Mesenchymal stem cell (in vitro differentiated cells and primary cell): ENCODE results near the gene OPCML.

Source experiments
- DNase-seq: peaks from one replicate; pipeline ENCODE4 v3.0.0-alpha.2; 2013
- H2AFZ ChIP-seq: one replicate; pipeline ENCODE4 v1.6.1; 2013; ENCODE audit warnings: low read depth, mild to moderate bottlenecking, control low read depth, inconsistent platforms, low read length, moderate library complexity
- H2AK5ac ChIP-seq: 2 replicates; pipeline ENCODE4 v1.6.1; 2013; ENCODE audit warnings: low read length, moderate library complexity, mild to moderate bottlenecking, inconsistent platforms; ENCODE audit not compliant: severe bottlenecking
- H2BK120ac ChIP-seq: one replicate; pipeline ENCODE4 v1.6.1; 2013; ENCODE audit warnings: low read depth, mild to moderate bottlenecking, inconsistent platforms, low read length, moderate library complexity
- H2BK12ac ChIP-seq, 2 experiments: one replicate each; pipeline ENCODE4 v1.6.1; 2013; ENCODE audit warnings: inconsistent platforms in 2 of 2, low read length in 2 of 2, mild to moderate bottlenecking in 2 of 2, moderate library complexity in 2 of 2, control low read depth in 1 of 2
- H2BK15ac ChIP-seq: one replicate; pipeline ENCODE4 v1.6.1; 2013; ENCODE audit warnings: mild to moderate bottlenecking, low read depth, inconsistent platforms; ENCODE audit not compliant: poor library complexity, severe bottlenecking
- H2BK5ac ChIP-seq: 2 replicates; pipeline ENCODE4 v1.6.1; 2013; ENCODE audit warnings: low read depth, mild to moderate bottlenecking, low read length, control low read depth, inconsistent platforms; ENCODE audit not compliant: poor library complexity, severe bottlenecking
- H3K14ac ChIP-seq, 2 experiments: one replicate each; pipeline ENCODE4 v1.6.1; 2013; ENCODE audit warnings: inconsistent platforms in 2 of 2, low read length in 2 of 2, control low read depth in 1 of 2, mild to moderate bottlenecking in 1 of 2, moderate library complexity in 1 of 2
- H3K18ac ChIP-seq, 2 experiments: one replicate each; pipeline ENCODE4 v1.6.1; 2013; ENCODE audit warnings: inconsistent platforms in 2 of 2, low read length in 2 of 2, control low read depth in 1 of 2, low read depth in 1 of 2, mild to moderate bottlenecking in 1 of 2
- H3K23ac ChIP-seq, 2 experiments: one replicate each; pipeline ENCODE4 v1.6.1; 2013; ENCODE audit warnings: inconsistent platforms in 2 of 2, low read length in 2 of 2, mild to moderate bottlenecking in 2 of 2, moderate library complexity in 2 of 2, control low read depth in 1 of 2
- H3K27ac ChIP-seq: 2 replicates; pipeline ENCODE4 v1.5.1; 2013; ENCODE audit warnings: mild to moderate bottlenecking, moderate library complexity, low read length, control low read depth, inconsistent platforms; ENCODE audit not compliant: poor library complexity, severe bottlenecking
- H3K27me3 ChIP-seq, 2 experiments: 2 replicates each; pipeline versions ENCODE4 v1.6.1 to v1.7.0; 2013; ENCODE audit warnings: low read length in 2 of 2, mild to moderate bottlenecking in 2 of 2, moderate library complexity in 2 of 2, control low read depth in 1 of 2, inconsistent platforms in 1 of 2; ENCODE audit not compliant: control insufficient read depth in 1 of 2, insufficient read depth in 1 of 2
- H3K36me3 ChIP-seq, 2 experiments: 2 replicates each; pipeline versions ENCODE4 v1.6.1 to v1.7.0; 2013; ENCODE audit warnings: low read length in 2 of 2, control low read depth in 1 of 2, inconsistent platforms in 1 of 2, low read depth in 1 of 2, mild to moderate bottlenecking in 1 of 2; ENCODE audit not compliant: insufficient read depth in 2 of 2, control insufficient read depth in 1 of 2
- H3K4ac ChIP-seq, 2 experiments: one replicate each; pipeline ENCODE4 v1.6.1; 2013; ENCODE audit warnings: inconsistent platforms in 2 of 2, low read length in 2 of 2, mild to moderate bottlenecking in 2 of 2, moderate library complexity in 2 of 2, control low read depth in 1 of 2, low read depth in 1 of 2
- H3K4me1 ChIP-seq: 2 replicates; pipeline ENCODE4 v1.6.1; 2013; ENCODE audit warnings: low read depth, low read length, control low read depth; ENCODE audit not compliant: control insufficient read depth, insufficient read depth
- H3K4me2 ChIP-seq: 2 replicates; pipeline ENCODE4 v1.6.1; 2013; ENCODE audit warnings: low read length, mild to moderate bottlenecking, inconsistent platforms; ENCODE audit not compliant: poor library complexity, severe bottlenecking
- H3K4me3 ChIP-seq, 2 experiments: 2 replicates each; pipeline versions ENCODE4 v1.5.1 to v1.7.0; 2013; ENCODE audit warnings: low read length in 2 of 2, mild to moderate bottlenecking in 2 of 2, control low read depth in 1 of 2, low read depth in 1 of 2; ENCODE audit not compliant: insufficient read depth in 1 of 2
- H3K79me1 ChIP-seq: replicated peaks from 2 replicates; pipeline ENCODE4 v1.6.1; 2013; ENCODE audit warnings: mild to moderate bottlenecking, control low read depth, low read length, inconsistent platforms; ENCODE audit not compliant: poor library complexity, severe bottlenecking
- H3K9ac ChIP-seq: 2 replicates; pipeline ENCODE4 v1.7.0; 2013; ENCODE audit warnings: mild to moderate bottlenecking, low read length, moderate library complexity
- H3K9me3 ChIP-seq: 2 replicates; pipeline ENCODE4 v1.7.0; 2013; ENCODE audit warnings: mild to moderate bottlenecking, low read length; ENCODE audit not compliant: control insufficient read depth
- H4K8ac ChIP-seq: one replicate; pipeline ENCODE4 v1.6.1; 2013; ENCODE audit warnings: inconsistent platforms, mild to moderate bottlenecking, low read length, moderate library complexity
- H4K91ac ChIP-seq: one replicate; pipeline ENCODE4 v1.6.1; 2013; ENCODE audit warnings: mild to moderate bottlenecking, low read length, inconsistent platforms
- WGBS: methylation state at CpG from one replicate; pipeline ENCODE4 v1.1.7; 2013; ENCODE audit warnings: mixed read lengths; 5-methylcytosine and 5-hydroxymethylcytosine counted together

The OPCML gene

DNA sequence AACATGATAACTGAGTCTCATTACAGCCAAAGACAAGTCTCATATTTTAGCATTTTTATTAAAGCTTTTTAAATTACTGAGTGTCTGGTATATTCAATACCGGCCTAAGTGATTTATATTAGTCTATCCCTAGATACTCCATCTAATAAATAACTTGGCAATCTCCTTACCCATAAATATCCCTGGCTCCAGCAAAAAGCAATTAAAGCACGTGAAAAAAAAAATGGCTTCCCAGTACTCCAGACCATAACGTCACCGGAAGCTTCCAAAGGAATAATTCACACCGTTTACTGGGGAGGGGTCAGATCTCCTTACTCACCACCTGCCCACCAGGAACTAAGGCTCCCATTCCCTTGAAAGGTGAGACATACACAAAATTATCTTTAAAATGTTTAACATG, 988.3 kb downstream of the OPCML start:
- Histone ChIP-seq H2BK5ac (no peak overlapping the region), H4K91ac (no peak overlapping the region), H3K79me1 (no peaks in the 10 kb centered on the region), H3K18ac (no peak overlapping the region), H3K4me3 (no peak overlapping the region), H3K4me1 (no peaks in the 10 kb centered on the region), H3K4ac (no peak overlapping the region), H3K36me3 (no peaks in the 10 kb centered on the region), H2BK12ac (no peak overlapping the region), H3K27ac (no peak overlapping the region), H2BK120ac (no peak overlapping the region), H3K9me3 (no peaks in the 10 kb centered on the region), H2AK5ac (no peak overlapping the region), H3K27me3 (no peaks in the 10 kb centered on the region), H3K4me2 (no peak overlapping the region), H2AFZ (no peak overlapping the region), H3K23ac (no peak overlapping the region), H3K14ac (no peak overlapping the region), H4K8ac (no peak overlapping the region), H2BK15ac (no peak overlapping the region), H3K9ac (no peak overlapping the region)
- WGBS: 95% methylated on average over 5 of the region's 5 CpGs
- DNase-seq: no peak

DNA sequence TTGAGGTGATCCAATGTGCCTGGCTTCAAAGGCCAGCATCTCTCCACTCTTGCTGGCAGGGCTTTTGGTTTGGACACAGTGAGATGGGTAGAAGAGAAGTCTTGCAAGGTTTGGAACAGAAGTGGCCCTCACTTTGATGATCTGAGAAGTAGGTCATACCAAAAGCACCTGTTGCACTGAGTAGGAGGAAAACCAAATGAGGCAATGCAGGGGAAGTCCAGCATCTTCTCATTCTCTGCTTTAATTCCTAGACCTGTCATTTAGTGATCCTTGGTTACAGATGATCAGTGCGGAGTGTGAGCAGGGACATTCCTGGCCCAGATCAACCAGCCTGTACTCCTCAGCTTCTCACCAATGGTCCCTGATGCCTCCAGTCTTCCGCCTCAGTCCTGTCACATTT, 990.5 kb downstream of the OPCML start:
- H3K4me3 ChIP-seq: no peak overlapping the region

DNA sequence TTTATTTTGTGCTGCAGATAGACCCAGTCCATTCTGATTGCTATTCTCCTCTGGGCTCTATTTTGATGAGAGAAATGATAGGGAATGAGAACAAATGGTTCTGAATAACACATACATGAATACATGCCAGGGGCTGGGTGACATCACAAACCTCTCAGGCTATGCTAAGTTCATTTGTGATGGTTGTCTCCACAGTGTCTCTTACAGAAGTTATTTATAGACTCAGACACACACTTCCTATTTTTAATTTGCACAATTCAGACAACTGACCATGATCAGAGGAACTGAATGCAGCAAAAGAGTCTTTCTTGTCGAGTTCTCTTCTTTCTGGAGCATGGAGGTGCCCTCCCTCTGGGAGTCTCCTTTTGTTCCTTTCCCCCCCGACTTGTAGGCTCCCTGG, 991.7 kb downstream of the OPCML start:
- Histone ChIP-seq H3K27ac (no peak overlapping the region), H3K4me2 (no peak overlapping the region)

More for the DNA sequence above, 990.5 kb downstream of the OPCML start:
- H3K27me3 ChIP-seq: no peaks in the 10 kb centered on the region
- DNase-seq: no peak
- no peaks in the 10 kb centered on the region for H3K36me3 ChIP-seq
- no peak overlapping the region for H2AFZ ChIP-seq
- no peak overlapping the region for H3K27ac ChIP-seq
- H3K9me3 ChIP-seq: no peaks in the 10 kb centered on the region
- WGBS: 90% methylated on average over 2 of the region's 2 CpGs
- H3K4me1 ChIP-seq: no peaks in the 10 kb centered on the region
- H4K91ac ChIP-seq: no peak overlapping the region
- no peak overlapping the region for H2AK5ac ChIP-seq
- no peak overlapping the region for H3K18ac ChIP-seq
- H2BK5ac ChIP-seq: no peak overlapping the region
- H2BK12ac ChIP-seq: no peak overlapping the region
- no peak overlapping the region for H3K23ac ChIP-seq
- no peak overlapping the region for H3K4ac ChIP-seq
- H2BK120ac ChIP-seq: no peak overlapping the region
- H4K8ac ChIP-seq: no peak overlapping the region
- H2BK15ac ChIP-seq: no peak overlapping the region
- H3K14ac ChIP-seq: no peak overlapping the region
- H3K79me1 ChIP-seq: no peaks in the 10 kb centered on the region
- H3K4me2 ChIP-seq: no peak overlapping the region
- H3K9ac ChIP-seq: no peak overlapping the region

DNA sequence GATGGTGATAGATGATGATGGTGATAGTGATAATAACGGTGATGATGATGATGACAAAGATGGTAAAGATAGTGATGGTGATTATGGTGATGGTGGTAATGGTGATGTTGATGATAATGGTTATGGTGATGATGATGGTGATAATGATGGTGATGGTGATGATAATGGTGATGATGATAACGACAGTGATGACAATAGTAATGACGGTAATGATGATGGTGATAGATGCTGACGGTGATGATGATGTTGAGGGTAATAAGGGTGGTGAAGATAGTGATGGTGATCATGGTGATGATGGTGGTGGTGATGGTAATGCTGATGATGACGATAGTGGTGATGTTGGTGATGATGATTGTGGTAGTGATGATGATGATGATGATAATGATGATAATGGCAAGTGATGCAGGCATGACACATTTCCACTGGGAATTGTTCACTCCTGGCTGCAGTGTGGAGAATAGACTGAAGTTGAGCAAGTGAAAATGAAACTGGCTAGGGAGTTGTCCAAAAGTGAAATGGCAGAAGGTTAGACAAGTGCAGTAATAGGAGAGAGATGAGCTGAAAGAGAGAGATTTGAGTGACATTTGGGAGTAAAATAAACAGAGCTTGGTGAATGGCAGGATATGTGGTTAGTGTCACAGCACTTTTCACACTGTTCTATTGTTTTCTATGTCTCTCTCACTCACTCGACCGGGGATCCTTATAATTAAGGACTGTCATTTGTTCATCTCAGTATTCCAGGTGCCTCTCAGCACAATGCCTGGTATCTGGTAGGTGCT, 992.5 kb downstream of the OPCML start:
- Histone ChIP-seq H3K18ac (no peak overlapping the region), H2BK12ac (no peak overlapping the region), H2AFZ (no peak overlapping the region), H2BK5ac (no peak overlapping the region), H3K79me1 (no peaks in the 10 kb centered on the region), H4K91ac (peak overlapping the region; percentile 11), H3K27me3 (no peaks in the 10 kb centered on the region), H3K4me1 (no peaks in the 10 kb centered on the region), H3K27ac (no peak overlapping the region), H3K9me3 (no peaks in the 10 kb centered on the region), H3K14ac (peak overlapping the region in 1 of 2 experiments; percentile 11), H3K4ac (no peak overlapping the region), H3K36me3 (no peaks in the 10 kb centered on the region), H2BK15ac (no peak overlapping the region), H3K4me2 (no peak overlapping the region), H4K8ac (no peak overlapping the region), H3K23ac (no peak overlapping the region), H2BK120ac (no peak overlapping the region), H2AK5ac (no peak overlapping the region), H3K4me3 (no peak overlapping the region), H3K9ac (no peak overlapping the region)
- DNase-seq: no peak
- 86% methylated on average over 7 of the region's 7 CpGs for WGBS

More for the DNA sequence above, 991.7 kb downstream of the OPCML start:
- Histone ChIP-seq H3K9me3 (no peaks in the 10 kb centered on the region), H3K4ac (no peak overlapping the region), H3K9ac (no peak overlapping the region), H2BK15ac (no peak overlapping the region), H3K23ac (no peak overlapping the region), H2AFZ (no peak overlapping the region), H2BK120ac (no peak overlapping the region), H3K14ac (no peak overlapping the region), H2BK12ac (no peak overlapping the region), H3K79me1 (no peaks in the 10 kb centered on the region), H4K91ac (no peak overlapping the region), H4K8ac (no peak overlapping the region), H3K4me3 (no peak overlapping the region), H3K4me1 (no peaks in the 10 kb centered on the region), H3K27me3 (no peaks in the 10 kb centered on the region), H2AK5ac (no peak overlapping the region), H3K18ac (no peak overlapping the region), H3K36me3 (no peaks in the 10 kb centered on the region), H2BK5ac (no peak overlapping the region)
- DNase-seq: no peak
- WGBS: 34% methylated on average over 2 of the region's 2 CpGs
